Activated CD4-positive, alpha-beta T cell treated with anti-CD3 and anti-CD28 coated beads for 36 hours (primary cell): ENCODE results near the gene TMEM184A. TPM values are rescaled to one million over a fixed set of nuclear protein-coding genes. Genes with fewer than 3 reads are reported as not detected.

Experiments
- ATAC-seq: fragments of 200-7000 bp; cut with Tn5 transposase; one replicate; pipeline ENCODE4 v1.10.0; 2021; ENCODE audit warnings: mild to moderate bottlenecking, moderate library complexity
- CTCF ChIA-PET: fragments of 350-600 bp; sonication (Branson Sonifier 250); formaldehyde crosslinking; loops from one replicate; lab custom pipeline; 2021; ENCODE audit warnings: antibody characterized with exemption; lab: Charles Lee
- POLR2A ChIA-PET: fragments of 350-600 bp; sonication (Branson Sonifier 250); formaldehyde crosslinking; loops from one replicate; lab custom pipeline; 2021; ENCODE audit warnings: antibody characterized with exemption, inconsistent platforms; lab: Charles Lee
- DNase-seq: peaks from one replicate; pipeline ENCODE4 v3.0.0-alpha.2; 2020
- H3K27ac Mint-ChIP-seq: one replicate; pipeline ENCODE4 v1.8.0; 2021; ENCODE audit warnings: mixed read lengths
- H3K27me3 Mint-ChIP-seq: one replicate; pipeline ENCODE4 v1.8.0; 2021; ENCODE audit warnings: mixed read lengths
- H3K36me3 Mint-ChIP-seq: one replicate; pipeline ENCODE4 v1.8.0; 2021; ENCODE audit warnings: low read depth, mixed read lengths
- H3K4me1 Mint-ChIP-seq: one replicate; pipeline ENCODE4 v1.8.0; 2021; ENCODE audit warnings: mixed read lengths
- H3K4me3 Mint-ChIP-seq: one replicate; pipeline ENCODE4 v1.8.0; 2021; ENCODE audit warnings: mild to moderate bottlenecking, moderate library complexity, mixed read lengths
- H3K9me3 Mint-ChIP-seq: one replicate; pipeline ENCODE4 v1.8.0; 2021; ENCODE audit warnings: low read depth, mixed read lengths
- intact Hi-C, 2 experiments: fragments of 100-400 bp; cut with DNase I in 1 of 2; cut with micrococcal nuclease in 1 of 2; formaldehyde crosslinking; loops; one replicate each; pipeline versions ENCODE4 v1.14.2 to v1.15.1; 2022 to 2024; cut with DNase I, micrococcal nuclease
- total RNA-seq, 2 experiments: library from RNA; stranded (reverse); gene quantifications; one replicate each; pipeline ENCODE4 v1.2.3, GENCODE V29; 2021

The TMEM184A gene
- total RNA-seq, 2 experiments from 2014 or later: 0.05 to 0.14 TPM

- intact Hi-C loops: loop anchor here in 1 of 2 experiments (1.0 kb wide), 1 partner anchor 17 kb away; the partner anchor contains the start of gene MAFK
- H3K4me3 Mint-ChIP-seq: no peak overlapping the region
- peak overlapping the region; percentile 79 for H3K27ac Mint-ChIP-seq
- DNase-seq (no peak), ATAC-seq (no peak)
- POLR2A ChIA-PET: no interaction called here
- H3K27me3 Mint-ChIP-seq: no peaks in the 10 kb centered on the region
- H3K9me3 Mint-ChIP-seq: no peaks in the 10 kb centered on the region
- CTCF ChIA-PET: interaction anchor here (0.6 kb wide), 2 partner anchors 49 to 87 kb away, joined by 3 to 4 read pairs; no protein-coding TSS in a partner anchor
- no peaks in the 10 kb centered on the region for H3K36me3 Mint-ChIP-seq
- peaks cover 32% of the 10 kb centered on the region for H3K4me1 Mint-ChIP-seq
Observed at GRCh38 chr7:1513657-1514095, 42.3 kb downstream of the TMEM184A start.

GRCh38 chr7:1512781-1513656 is 43.0 kb downstream of the TMEM184A start:
- POLR2A ChIA-PET: interaction anchor here (0.6 kb wide), 1 partner anchor 241 kb away, joined by 4 read pairs; no protein-coding TSS in a partner anchor
- Mint-ChIP-seq H3K27me3 (no peaks in the 10 kb centered on the region), H3K4me3 (peak overlapping the region; percentile 30), H3K36me3 (no peaks in the 10 kb centered on the region), H3K27ac (peak overlapping the region; percentile 79), H3K4me1 (peaks cover 38% of the 10 kb centered on the region), H3K9me3 (no peaks in the 10 kb centered on the region)
- CTCF ChIA-PET: no interaction called here
- intact Hi-C loops: loop anchor here in 1 of 2 experiments (1.0 kb wide), 1 partner anchor 17 kb away; the partner anchor contains the start of gene MAFK
- peak; percentile 75 for DNase-seq
- peak; percentile 84 for ATAC-seq

GRCh38 chr7:1511444-1512422 is 44.3 kb downstream of the TMEM184A start:
- DNase-seq (no peak), ATAC-seq (no peak)
- H3K4me1 Mint-ChIP-seq: peaks cover 46% of the 10 kb centered on the region
- no peaks in the 10 kb centered on the region for H3K36me3 Mint-ChIP-seq
- POLR2A ChIA-PET: interaction anchor here (0.6 kb wide), 1 partner anchor 49 kb away, joined by 5 read pairs; no protein-coding TSS in a partner anchor
- H3K4me3 Mint-ChIP-seq: no peak overlapping the region
- no peak overlapping the region for H3K27ac Mint-ChIP-seq
- H3K9me3 Mint-ChIP-seq: no peaks in the 10 kb centered on the region
- intact Hi-C loops: no loop called here
- H3K27me3 Mint-ChIP-seq: no peaks in the 10 kb centered on the region
- CTCF ChIA-PET: interaction anchor here (2.1 kb wide), 1 partner anchor 38 kb away, joined by 5 read pairs; no protein-coding TSS in a partner anchor

GRCh38 chr7:1510780-1511154 is 45.2 kb downstream of the TMEM184A start:
- H3K36me3 Mint-ChIP-seq: no peaks in the 10 kb centered on the region
- no peak overlapping the region for H3K27ac Mint-ChIP-seq
- H3K27me3 Mint-ChIP-seq: no peaks in the 10 kb centered on the region
- CTCF ChIA-PET: interaction anchor here (2.1 kb wide), 1 partner anchor 37 kb away, joined by 5 read pairs; no protein-coding TSS in a partner anchor
- intact Hi-C loops: no loop called here
- ATAC-seq (no peak), DNase-seq (no peak)
- H3K9me3 Mint-ChIP-seq: no peaks in the 10 kb centered on the region
- H3K4me3 Mint-ChIP-seq: no peak overlapping the region
- H3K4me1 Mint-ChIP-seq: peaks cover 51% of the 10 kb centered on the region
- POLR2A ChIA-PET: no interaction called here

- intact Hi-C loops: no loop called here
- Mint-ChIP-seq H3K27ac (no peak overlapping the region), H3K4me3 (no peak overlapping the region), H3K36me3 (peaks cover 3% of the 10 kb centered on the region), H3K9me3 (no peaks in the 10 kb centered on the region), H3K4me1 (peaks cover 51% of the 10 kb centered on the region), H3K27me3 (no peaks in the 10 kb centered on the region)
- ChIA-PET POLR2A (no interaction called here), CTCF (no interaction called here)
- no peak for ATAC-seq
- DNase-seq: peak; percentile 33
Observed at GRCh38 chr7:1509226-1509625, 46.8 kb downstream of the TMEM184A start.

- no peak for DNase-seq
- ATAC-seq: no peak
Observed at GRCh38 chr7:1508277-1508758, 47.7 kb downstream of the TMEM184A start.

GRCh38 chr7:1505731-1506550 is 50.1 kb downstream of the TMEM184A start:
- peak overlapping the region; percentile 85 for H3K4me3 Mint-ChIP-seq
- peaks cover 13% of the 10 kb centered on the region for H3K36me3 Mint-ChIP-seq
- no peaks in the 10 kb centered on the region for H3K9me3 Mint-ChIP-seq
- CTCF ChIA-PET: interaction anchor here (0.8 to 1.2 kb wide), 2 partner anchors 28 to 63 kb away, joined by 3 to 6 read pairs; no protein-coding TSS in a partner anchor
- H3K27ac Mint-ChIP-seq: peak overlapping the region; percentile 72
- intact Hi-C loops: loop anchor here (2.0 kb wide), 2 partner anchors 47 to 51 kb away; partner anchors contain the start of genes MICALL2 (in 1 of the 2) and TMEM184A (in 1 of the 2)
- POLR2A ChIA-PET: interaction anchor here (0.7 kb wide), 1 partner anchor 911 kb away, joined by 6 read pairs; no protein-coding TSS in a partner anchor
- H3K4me1 Mint-ChIP-seq: peaks cover 38% of the 10 kb centered on the region
- no peak for ATAC-seq
- no peaks in the 10 kb centered on the region for H3K27me3 Mint-ChIP-seq
- peak; percentile 45 for DNase-seq

More at GRCh38 chr7:1508277-1508758, 47.7 kb downstream of the TMEM184A start:
- Mint-ChIP-seq H3K9me3 (no peaks in the 10 kb centered on the region), H3K27me3 (no peaks in the 10 kb centered on the region), H3K36me3 (peaks cover 4% of the 10 kb centered on the region), H3K4me1 (peaks cover 45% of the 10 kb centered on the region), H3K27ac (peak overlapping the region; percentile 15), H3K4me3 (no peak overlapping the region)
- ChIA-PET POLR2A (no interaction called here), CTCF (no interaction called here)
- intact Hi-C loops: no loop called here

- intact Hi-C loops: loop anchor here (1.0 to 2.0 kb wide), 9 partner anchors 26 to 850 kb away; partner anchors contain the start of genes MICALL2 (in 2 of the 2), EIF3B (in 1 of the 2), MAFK (in 1 of the 2) and PSMG3 (in 1 of the 2)
- no peaks in the 10 kb centered on the region for H3K9me3 Mint-ChIP-seq
- ChIA-PET CTCF (interaction anchor here (0.6 kb wide), 1 partner anchor 311 kb away, joined by 3 read pairs; no protein-coding TSS in a partner anchor), POLR2A (no interaction called here)
- ATAC-seq (peak; percentile 88), DNase-seq (peak; percentile 95)
- H3K27me3 Mint-ChIP-seq: no peaks in the 10 kb centered on the region
- H3K36me3 Mint-ChIP-seq: peaks cover 18% of the 10 kb centered on the region
- H3K4me1 Mint-ChIP-seq: peaks cover 41% of the 10 kb centered on the region
- peak within 1 kb of the TSS; percentile 87 for H3K27ac Mint-ChIP-seq
- H3K4me3 Mint-ChIP-seq: peak within 1 kb of the TSS; percentile 85
Observed at GRCh38 chr7:1503816-1504775, 51.9 kb downstream of the TMEM184A start, which contains the start of gene INTS1. INTS1 (minus strand) TSS chr7:1504389; CDS start chr7:1503960, 429 bp downstream.

GRCh38 chr7:1503390-1503789 is 52.6 kb downstream of the TMEM184A start:
- no peaks in the 10 kb centered on the region for H3K9me3 Mint-ChIP-seq
- H3K4me3 Mint-ChIP-seq: peak overlapping the region; percentile 85
- H3K36me3 Mint-ChIP-seq: peaks cover 18% of the 10 kb centered on the region
- intact Hi-C loops: no loop called here
- H3K4me1 Mint-ChIP-seq: peaks cover 38% of the 10 kb centered on the region
- no peak for ATAC-seq
- CTCF ChIA-PET: no interaction called here
- peak; percentile 19 for DNase-seq
- POLR2A ChIA-PET: no interaction called here
- peak overlapping the region; percentile 70 for H3K27ac Mint-ChIP-seq
- no peaks in the 10 kb centered on the region for H3K27me3 Mint-ChIP-seq
